ENCODE data around the gene LIPT2.

DNA sequence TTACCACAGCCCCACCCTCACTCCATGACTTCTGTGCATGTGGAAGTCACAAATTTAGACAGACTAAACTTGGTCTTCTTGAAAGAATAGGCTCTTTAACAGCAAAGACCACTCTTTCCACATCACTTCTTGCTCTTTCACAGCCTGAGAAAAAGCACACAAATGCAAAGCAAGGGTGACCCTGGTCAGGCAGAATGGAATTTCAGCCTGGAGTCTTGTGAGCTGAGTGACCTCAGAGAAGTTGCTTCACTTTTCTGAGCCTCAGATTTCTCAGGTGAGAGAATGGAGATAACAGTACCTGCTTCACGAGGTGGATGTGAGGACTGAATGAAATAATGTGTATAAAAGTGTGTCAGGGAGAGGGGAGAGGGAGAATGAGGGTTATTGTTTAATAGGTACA lies 26.8 kb upstream of the LIPT2 start:
- no peak for TF ChIP-seq FOS (IDR thresholded peaks at IDR 0.05; ENCODE audit: low read depth, low read length)
- TF ChIP-seq, protein P1, sequence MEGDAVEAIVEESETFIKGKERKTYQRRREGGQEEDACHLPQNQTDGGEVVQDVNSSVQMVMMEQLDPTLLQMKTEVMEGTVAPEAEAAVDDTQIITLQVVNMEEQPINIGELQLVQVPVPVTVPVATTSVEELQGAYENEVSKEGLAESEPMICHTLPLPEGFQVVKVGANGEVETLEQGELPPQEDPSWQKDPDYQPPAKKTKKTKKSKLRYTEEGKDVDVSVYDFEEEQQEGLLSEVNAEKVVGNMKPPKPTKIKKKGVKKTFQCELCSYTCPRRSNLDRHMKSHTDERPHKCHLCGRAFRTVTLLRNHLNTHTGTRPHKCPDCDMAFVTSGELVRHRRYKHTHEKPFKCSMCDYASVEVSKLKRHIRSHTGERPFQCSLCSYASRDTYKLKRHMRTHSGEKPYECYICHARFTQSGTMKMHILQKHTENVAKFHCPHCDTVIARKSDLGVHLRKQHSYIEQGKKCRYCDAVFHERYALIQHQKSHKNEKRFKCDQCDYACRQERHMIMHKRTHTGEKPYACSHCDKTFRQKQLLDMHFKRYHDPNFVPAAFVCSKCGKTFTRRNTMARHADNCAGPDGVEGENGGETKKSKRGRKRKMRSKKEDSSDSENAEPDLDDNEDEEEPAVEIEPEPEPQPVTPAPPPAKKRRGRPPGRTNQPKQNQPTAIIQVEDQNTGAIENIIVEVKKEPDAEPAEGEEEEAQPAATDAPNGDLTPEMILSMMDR (conservative IDR thresholded peaks at IDR 0.05; ENCODE audit: low read depth, low read length) = no peak
- TF ChIP-seq POLR2A (IDR thresholded peaks at IDR 0.05; ENCODE audit: low read depth, low read length) = no peak
- TF ChIP-seq, protein P2, sequence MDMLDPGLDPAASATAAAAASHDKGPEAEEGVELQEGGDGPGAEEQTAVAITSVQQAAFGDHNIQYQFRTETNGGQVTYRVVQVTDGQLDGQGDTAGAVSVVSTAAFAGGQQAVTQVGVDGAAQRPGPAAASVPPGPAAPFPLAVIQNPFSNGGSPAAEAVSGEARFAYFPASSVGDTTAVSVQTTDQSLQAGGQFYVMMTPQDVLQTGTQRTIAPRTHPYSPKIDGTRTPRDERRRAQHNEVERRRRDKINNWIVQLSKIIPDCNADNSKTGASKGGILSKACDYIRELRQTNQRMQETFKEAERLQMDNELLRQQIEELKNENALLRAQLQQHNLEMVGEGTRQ (IDR thresholded peaks at IDR 0.05; ENCODE audit: low read depth, low read length) = no peak
- TF ChIP-seq BHLHE40 (IDR thresholded peaks at IDR 0.05; ENCODE audit: low read depth, low read length) = no peak
- TF ChIP-seq RAD21 (IDR thresholded peaks at IDR 0.05; ENCODE audit: low read length) = no peak
- TF ChIP-seq MXI1 (IDR thresholded peaks at IDR 0.05; ENCODE audit: borderline replicate concordance, low read depth, low read length) = no peak
- no peak for TF ChIP-seq RFX5 (IDR thresholded peaks at IDR 0.05; ENCODE audit: low read depth, low read length)
- no peak for TF ChIP-seq CEBPB (IDR thresholded peaks at IDR 0.05; ENCODE audit: low read depth, low read length)
- TF ChIP-seq SMC3 (IDR thresholded peaks at IDR 0.05; ENCODE audit: low read depth, low read length) = no peak
- TF ChIP-seq, protein P3, sequence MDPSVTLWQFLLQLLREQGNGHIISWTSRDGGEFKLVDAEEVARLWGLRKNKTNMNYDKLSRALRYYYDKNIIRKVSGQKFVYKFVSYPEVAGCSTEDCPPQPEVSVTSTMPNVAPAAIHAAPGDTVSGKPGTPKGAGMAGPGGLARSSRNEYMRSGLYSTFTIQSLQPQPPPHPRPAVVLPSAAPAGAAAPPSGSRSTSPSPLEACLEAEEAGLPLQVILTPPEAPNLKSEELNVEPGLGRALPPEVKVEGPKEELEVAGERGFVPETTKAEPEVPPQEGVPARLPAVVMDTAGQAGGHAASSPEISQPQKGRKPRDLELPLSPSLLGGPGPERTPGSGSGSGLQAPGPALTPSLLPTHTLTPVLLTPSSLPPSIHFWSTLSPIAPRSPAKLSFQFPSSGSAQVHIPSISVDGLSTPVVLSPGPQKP (IDR thresholded peaks at IDR 0.05; ENCODE audit: borderline replicate concordance, low read depth, low read length) = no peak
- no peak for TF ChIP-seq RCOR1 (IDR thresholded peaks at IDR 0.05; ENCODE audit: insufficient replicate concordance, low read length)

Measured in IMR-90 (cell line).